ENCODE measurements around the gene FOXO3.

FOXO3 gene

GRCh38 chr6:108666656-108667260 is 106.0 kb downstream of the FOXO3 start:
- POLR2A ChIA-PET: no interaction called here
- H3K4me3 ChIP-seq (ENCODE audit: low read depth, low read length): no peak overlapping the region
- DNase-seq (ENCODE audit: low read depth, low spot score): no peak
- no peak for TF ChIP-seq CTCF (IDR thresholded peaks at IDR 0.05; ENCODE audit: insufficient read depth, low read length, missing control alignments)
- CTCF ChIA-PET: no interaction called here

GRCh38 chr6:108667993-108668392 is 107.3 kb downstream of the FOXO3 start:
- CTCF ChIA-PET: interaction anchor here (1.3 kb wide), 1 partner anchor 10 kb away, joined by 6 read pairs; no protein-coding TSS in a partner anchor
- TF ChIP-seq CTCF (IDR thresholded peaks at IDR 0.05; ENCODE audit: insufficient read depth, low read length, missing control alignments): no peak
- POLR2A ChIA-PET: no interaction called here
- no peak overlapping the region for H3K4me3 ChIP-seq (ENCODE audit: low read depth, low read length)
- DNase-seq (ENCODE audit: low read depth, low spot score): no peak

- DNase-seq (ENCODE audit: low read depth, low spot score): no peak
- CTCF ChIA-PET: no interaction called here
- no peak overlapping the region for H3K4me3 ChIP-seq (ENCODE audit: low read depth, low read length)
These were observed 109.0 kb downstream of the FOXO3 start for GRCh38 chr6:108669673-108670072.

GRCh38 chr6:108671175-108671574 is 110.5 kb downstream of the FOXO3 start:
- no peak for TF ChIP-seq CTCF (IDR thresholded peaks at IDR 0.05; ENCODE audit: insufficient read depth, low read length, missing control alignments)

More at GRCh38 chr6:108669673-108670072, 109.0 kb downstream of the FOXO3 start:
- TF ChIP-seq CTCF (IDR thresholded peaks at IDR 0.05; ENCODE audit: insufficient read depth, low read length, missing control alignments): no peak
- POLR2A ChIA-PET: no interaction called here

GRCh38 chr6:108671790-108672189 is 111.1 kb downstream of the FOXO3 start:
- H3K4me3 ChIP-seq (ENCODE audit: low read depth, low read length): no peak overlapping the region
- no peak for DNase-seq (ENCODE audit: low read depth, low spot score)
- CTCF ChIA-PET: interaction anchor here (0.6 to 1.1 kb wide), 2 partner anchors 15 to 332 kb away, joined by 3 read pairs; no protein-coding TSS in a partner anchor
- POLR2A ChIA-PET: no interaction called here
- TF ChIP-seq CTCF (IDR thresholded peaks at IDR 0.05; ENCODE audit: insufficient read depth, low read length, missing control alignments): no peak

More at GRCh38 chr6:108671175-108671574, 110.5 kb downstream of the FOXO3 start:
- no peak overlapping the region for H3K4me3 ChIP-seq (ENCODE audit: low read depth, low read length)
- ChIA-PET CTCF (interaction anchor here (0.6 to 1.1 kb wide), 2 partner anchors 15 to 333 kb away, joined by 3 read pairs; no protein-coding TSS in a partner anchor), POLR2A (no interaction called here)
- no peak for DNase-seq (ENCODE audit: low read depth, low spot score)

- DNase-seq (ENCODE audit: low read depth, low spot score): no peak
- TF ChIP-seq CTCF (IDR thresholded peaks at IDR 0.05; ENCODE audit: insufficient read depth, low read length, missing control alignments): no peak
- no peak overlapping the region for H3K4me3 ChIP-seq (ENCODE audit: low read depth, low read length)
- ChIA-PET POLR2A (no interaction called here), CTCF (no interaction called here)
These were observed 111.9 kb downstream of the FOXO3 start for GRCh38 chr6:108672641-108673040.
